Adrenal gland (tissue), 5 donors: Measurements from ENCODE around the gene LIMA1.
A peak's percentile ranks its signal among the peaks of the same experiment; 100 is the strongest.

Source experiments
- POLR2A ChIP-seq, 2 donors: fragments of 450-650 bp; IDR thresholded peaks; one replicate each; pipeline ENCODE4 v1.6.1; 2017; ENCODE audit warnings: antibody characterized with exemption in 2 of 2, mild to moderate bottlenecking in 2 of 2, moderate library complexity in 1 of 2
- TF ChIP-seq, protein P1 (sequence below), 6 experiments: fragments of 450-650 bp in 4 of 6; fragments of 200-600 bp in 2 of 6; sonication (generic) in 1 of 6; IDR thresholded peaks; 1 replicate in 5 of 6; 2 replicates in 1 of 6; pipeline versions ENCODE4 v1.5.1 to v1.8.0; 2016 to 2021; ENCODE audit warnings: antibody characterized with exemption in 6 of 6, mild to moderate bottlenecking in 2 of 6, moderate library complexity in 1 of 6
- donor health status: DM: no; HTN: no; CAD: no.

DNA sequence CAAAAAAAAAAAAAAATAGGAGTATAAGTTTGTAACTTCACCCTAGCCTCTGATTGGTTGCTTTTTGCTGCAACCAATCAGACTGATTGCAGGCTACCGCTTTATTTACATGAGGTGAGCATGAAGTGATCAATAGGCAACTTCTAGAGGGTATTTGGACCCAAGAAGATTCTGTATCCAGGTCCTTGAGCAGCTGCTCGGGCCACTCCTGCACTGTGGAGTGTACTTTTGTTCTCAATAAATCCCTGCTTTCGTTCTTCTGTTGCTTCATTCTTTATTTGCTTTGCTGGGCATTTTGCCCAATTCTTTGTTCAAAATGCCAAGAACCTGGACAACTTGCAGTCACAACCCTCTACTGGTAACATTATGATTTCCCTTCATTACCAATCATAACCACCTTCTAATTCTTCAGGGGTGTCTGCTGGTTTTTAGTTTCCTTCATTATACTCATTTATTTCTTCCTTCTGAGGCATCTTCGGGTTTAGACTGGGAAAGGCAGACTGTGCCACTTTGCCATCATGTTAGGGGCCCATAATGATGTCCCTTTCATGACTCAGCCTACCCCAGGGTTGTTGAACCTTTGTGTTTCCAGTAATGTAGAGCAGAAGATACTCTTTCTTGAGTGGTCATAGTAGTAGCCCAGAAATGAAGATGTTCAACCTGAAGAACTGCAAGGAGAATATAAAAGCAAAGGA is 43.4 kb upstream of the LIMA1 start:
- TF ChIP-seq, protein P1, sequence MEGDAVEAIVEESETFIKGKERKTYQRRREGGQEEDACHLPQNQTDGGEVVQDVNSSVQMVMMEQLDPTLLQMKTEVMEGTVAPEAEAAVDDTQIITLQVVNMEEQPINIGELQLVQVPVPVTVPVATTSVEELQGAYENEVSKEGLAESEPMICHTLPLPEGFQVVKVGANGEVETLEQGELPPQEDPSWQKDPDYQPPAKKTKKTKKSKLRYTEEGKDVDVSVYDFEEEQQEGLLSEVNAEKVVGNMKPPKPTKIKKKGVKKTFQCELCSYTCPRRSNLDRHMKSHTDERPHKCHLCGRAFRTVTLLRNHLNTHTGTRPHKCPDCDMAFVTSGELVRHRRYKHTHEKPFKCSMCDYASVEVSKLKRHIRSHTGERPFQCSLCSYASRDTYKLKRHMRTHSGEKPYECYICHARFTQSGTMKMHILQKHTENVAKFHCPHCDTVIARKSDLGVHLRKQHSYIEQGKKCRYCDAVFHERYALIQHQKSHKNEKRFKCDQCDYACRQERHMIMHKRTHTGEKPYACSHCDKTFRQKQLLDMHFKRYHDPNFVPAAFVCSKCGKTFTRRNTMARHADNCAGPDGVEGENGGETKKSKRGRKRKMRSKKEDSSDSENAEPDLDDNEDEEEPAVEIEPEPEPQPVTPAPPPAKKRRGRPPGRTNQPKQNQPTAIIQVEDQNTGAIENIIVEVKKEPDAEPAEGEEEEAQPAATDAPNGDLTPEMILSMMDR (IDR thresholded peaks at IDR 0.05), result no peak
- peak in 1 of 2 donors; percentile 15 for TF ChIP-seq POLR2A (IDR thresholded peaks at IDR 0.05)
